ENCODE results near the gene DNAH1. TPM values are rescaled to one million over a fixed set of nuclear protein-coding genes. Genes with fewer than 3 reads are reported as not detected.

DNAH1 gene
- total and polyA plus RNA-seq, 2 experiments from 2014 or later: 0.81 to 1.8 TPM

- Histone ChIP-seq H3K4me2 (no peak overlapping the region), H3K36me3 (ENCODE audit: insufficient read depth) (no peaks in the 10 kb centered on the region), H3K4me1 (ENCODE audit: insufficient read depth) (no peaks in the 10 kb centered on the region), H4K20me1 (replicated peaks; ENCODE audit: insufficient read depth) (no peaks in the 10 kb centered on the region), H2AFZ (no peak overlapping the region), H3K79me2 (replicated peaks; ENCODE audit: insufficient read depth) (no peaks in the 10 kb centered on the region), H3F3A (replicated peaks; ENCODE audit: low read depth) (no peaks in the 10 kb centered on the region), H3K9me2 (ENCODE audit: insufficient read depth) (no peaks in the 10 kb centered on the region), H3K27me3 (ENCODE audit: insufficient read depth) (no peaks in the 10 kb centered on the region), H3K27ac (ENCODE audit: low read depth) (no peak overlapping the region), H3K4me3 (no peak overlapping the region)
- Mint-ChIP-seq H3K36me3 (ENCODE audit: low read depth) (no peaks in the 10 kb centered on the region), H3K27ac (no peak overlapping the region), H3K4me1 (peaks cover 11% of the 10 kb centered on the region), H3K9me3 (no peaks in the 10 kb centered on the region), H3K27me3 (ENCODE audit: insufficient read depth, low read depth, poor library complexity) (peaks cover 7% of the 10 kb centered on the region), H3K4me3 (no peak overlapping the region)
- no peak for TF ChIP-seq EZH2 (IDR thresholded peaks at IDR 0.05; ENCODE audit: low read depth, unreplicated experiment)
- TF ChIP-seq CREB1 (CRISPR knock-in tag; IDR thresholded peaks at IDR 0.05; ENCODE audit: low read depth): no peak
- TF ChIP-seq EZH2phosphoT487 (IDR thresholded peaks at IDR 0.05; ENCODE audit: unreplicated experiment): no peak
- TF ChIP-seq JUNB (IDR thresholded peaks at IDR 0.05; ENCODE audit: unreplicated experiment): no peak
- no peak for TF ChIP-seq POLR2AphosphoS5 (IDR thresholded peaks at IDR 0.05; ENCODE audit: low read depth)
- no peak for TF ChIP-seq ETS1 (IDR thresholded peaks at IDR 0.05)
- TF ChIP-seq, protein P1, sequence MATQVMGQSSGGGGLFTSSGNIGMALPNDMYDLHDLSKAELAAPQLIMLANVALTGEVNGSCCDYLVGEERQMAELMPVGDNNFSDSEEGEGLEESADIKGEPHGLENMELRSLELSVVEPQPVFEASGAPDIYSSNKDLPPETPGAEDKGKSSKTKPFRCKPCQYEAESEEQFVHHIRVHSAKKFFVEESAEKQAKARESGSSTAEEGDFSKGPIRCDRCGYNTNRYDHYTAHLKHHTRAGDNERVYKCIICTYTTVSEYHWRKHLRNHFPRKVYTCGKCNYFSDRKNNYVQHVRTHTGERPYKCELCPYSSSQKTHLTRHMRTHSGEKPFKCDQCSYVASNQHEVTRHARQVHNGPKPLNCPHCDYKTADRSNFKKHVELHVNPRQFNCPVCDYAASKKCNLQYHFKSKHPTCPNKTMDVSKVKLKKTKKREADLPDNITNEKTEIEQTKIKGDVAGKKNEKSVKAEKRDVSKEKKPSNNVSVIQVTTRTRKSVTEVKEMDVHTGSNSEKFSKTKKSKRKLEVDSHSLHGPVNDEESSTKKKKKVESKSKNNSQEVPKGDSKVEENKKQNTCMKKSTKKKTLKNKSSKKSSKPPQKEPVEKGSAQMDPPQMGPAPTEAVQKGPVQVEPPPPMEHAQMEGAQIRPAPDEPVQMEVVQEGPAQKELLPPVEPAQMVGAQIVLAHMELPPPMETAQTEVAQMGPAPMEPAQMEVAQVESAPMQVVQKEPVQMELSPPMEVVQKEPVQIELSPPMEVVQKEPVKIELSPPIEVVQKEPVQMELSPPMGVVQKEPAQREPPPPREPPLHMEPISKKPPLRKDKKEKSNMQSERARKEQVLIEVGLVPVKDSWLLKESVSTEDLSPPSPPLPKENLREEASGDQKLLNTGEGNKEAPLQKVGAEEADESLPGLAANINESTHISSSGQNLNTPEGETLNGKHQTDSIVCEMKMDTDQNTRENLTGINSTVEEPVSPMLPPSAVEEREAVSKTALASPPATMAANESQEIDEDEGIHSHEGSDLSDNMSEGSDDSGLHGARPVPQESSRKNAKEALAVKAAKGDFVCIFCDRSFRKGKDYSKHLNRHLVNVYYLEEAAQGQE (IDR thresholded peaks at IDR 0.05; ENCODE audit: unreplicated experiment): no peak
- TF ChIP-seq NANOG (IDR thresholded peaks at IDR 0.05; ENCODE audit: borderline replicate concordance): no peak
- TF ChIP-seq STAT1 (IDR thresholded peaks at IDR 0.05; ENCODE audit: unreplicated experiment): no peak
- TF ChIP-seq ZNF331 (CRISPR knock-in tag; IDR thresholded peaks at IDR 0.05; ENCODE audit: low read depth): no peak
- TF ChIP-seq CTCF (conservative IDR thresholded peaks at IDR 0.05; ENCODE audit: low read depth in 2 of 2): no peak
- no peak for TF ChIP-seq ZNF462 (CRISPR knock-in tag; IDR thresholded peaks at IDR 0.05)
- no peak for TF ChIP-seq ZNF114 (CRISPR knock-in tag; IDR thresholded peaks at IDR 0.05)
- ATAC-seq (no peak), DNase-seq (ENCODE audit: low spot score) (no peak)
These were observed 116.6 kb downstream of the DNAH1 start for GRCh38 chr3:52432691-52433141.

All from GM23338 (cell line).